A673 (cell line): ENCODE measurements around the gene SMPX. TPM values are rescaled to one million over a fixed set of nuclear protein-coding genes. Genes with fewer than 3 reads are reported as not detected.

Experiments
- BruUV-seq: library from RNA; stranded (reverse); fragments of 400-500 nt; replicated peaks from 2 replicates; lab custom pipeline; 2021; lab: Mats Ljungman, UMichigan
- CTCF ChIA-PET: fragments of 300-600 bp; sonication (Branson Sonifier 250); formaldehyde crosslinking; loops from one replicate; lab custom pipeline; 2022; ENCODE audit warnings: antibody characterized with exemption; lab: Charles Lee
- POLR2A ChIA-PET: fragments of 300-600 bp; sonication (Branson Sonifier 250); formaldehyde crosslinking; loops from one replicate; lab custom pipeline; 2022; ENCODE audit warnings: antibody characterized with exemption; ENCODE audit not compliant: low non-redundant PET; lab: Charles Lee
- DNase-seq: peaks from one replicate; pipeline ENCODE4 v3.0.0-alpha.2; 2015; ENCODE audit warnings: low spot score
- H3K27ac ChIP-seq: fragments of 200-600 bp; sonication (generic); 2 replicates; pipeline ENCODE4 v1.5.1; 2016; ENCODE audit warnings: mixed run types, low read depth, mild to moderate bottlenecking, mixed read lengths, antibody characterized with exemption, low read length; ENCODE audit not compliant: poor library complexity, severe bottlenecking
- H3K27me3 ChIP-seq: fragments of 200-600 bp; sonication (generic); replicated peaks from 2 replicates; pipeline ENCODE4 v1.6.1; 2017; ENCODE audit warnings: mixed run types, low read depth, mild to moderate bottlenecking, mixed read lengths, antibody characterized with exemption, low read length; ENCODE audit not compliant: insufficient read depth, poor library complexity
- H3K36me3 ChIP-seq: fragments of 200-600 bp; sonication (generic); 2 replicates; pipeline ENCODE4 v1.6.1; 2016; ENCODE audit warnings: mixed run types, mild to moderate bottlenecking, mixed read lengths, antibody characterized with exemption, low read length; ENCODE audit not compliant: insufficient read depth, poor library complexity, severe bottlenecking
- H3K4me1 ChIP-seq: fragments of 200-600 bp; sonication (generic); 2 replicates; pipeline ENCODE4 v1.6.1; 2017; ENCODE audit warnings: mixed run types, mild to moderate bottlenecking, mixed read lengths, antibody characterized with exemption, low read length; ENCODE audit not compliant: insufficient read depth, poor library complexity, severe bottlenecking
- H3K4me3 ChIP-seq: fragments of 200-600 bp; sonication (generic); 2 replicates; pipeline ENCODE4 v1.5.1; 2016; ENCODE audit warnings: low read depth, mixed run types, mild to moderate bottlenecking, mixed read lengths, low read length; ENCODE audit not compliant: poor library complexity, severe bottlenecking
- H3K9me3 ChIP-seq: fragments of 200-600 bp; sonication (generic); 2 replicates; pipeline ENCODE4 v1.6.1; 2016; ENCODE audit warnings: mixed run types, low read depth, mild to moderate bottlenecking, mixed read lengths, antibody characterized with exemption, low read length; ENCODE audit not compliant: poor library complexity, severe bottlenecking
- CTCF ChIP-seq: fragments of 300-800, 200-600 bp; sonication (generic); conservative IDR thresholded peaks from 2 replicates; pipeline ENCODE4 v1.5.1; 2017; ENCODE audit warnings: low read depth, mild to moderate bottlenecking, antibody characterized with exemption, low read length, moderate library complexity, mixed read lengths
- EZH2 ChIP-seq: fragments of 200-600 bp; sonication (generic); IDR thresholded peaks from 2 replicates; pipeline ENCODE4 v1.6.1; 2017; ENCODE audit warnings: borderline replicate concordance, low read depth, mild to moderate bottlenecking, mixed read lengths, antibody characterized with exemption, low read length; ENCODE audit not compliant: poor library complexity, severe bottlenecking
- intact Hi-C: fragments of 100-400 bp; cut with micrococcal nuclease; formaldehyde crosslinking; loops from one replicate; pipeline ENCODE4 v1.10.0; 2022; ENCODE audit not compliant: unreplicated experiment
- total RNA-seq: library from RNA; stranded (reverse); gene quantifications from 2 replicates; pipeline ENCODE4 v1.2.3, GENCODE V29; 2021

Gene SMPX
- total RNA-seq, 1 experiment from 2014 or later: not detected

GRCh38 chrX:21734175-21734574, 23.7 kb downstream of the SMPX start:
- intact Hi-C loops: no loop called here
- no TSS peak for BruUV-seq
- POLR2A ChIA-PET: no interaction called here
- Histone ChIP-seq H3K27ac (no peak overlapping the region), H3K4me3 (no peak overlapping the region), H3K9me3 (no peaks in the 10 kb centered on the region), H3K4me1 (no peaks in the 10 kb centered on the region), H3K36me3 (no peaks in the 10 kb centered on the region), H3K27me3 (peaks cover 4% of the 10 kb centered on the region)
- no peak for TF ChIP-seq EZH2
- no peak for TF ChIP-seq CTCF
- DNase-seq: no peak
- CTCF ChIA-PET: no interaction called here

GRCh38 chrX:21733705-21734104, 24.2 kb downstream of the SMPX start:
- TF ChIP-seq EZH2 (no peak), CTCF (no peak)
- POLR2A ChIA-PET: no interaction called here
- no peak overlapping the region for H3K4me3 ChIP-seq
- BruUV-seq: no TSS peak
- DNase-seq: no peak
- CTCF ChIA-PET: no interaction called here
- H3K27ac ChIP-seq: no peak overlapping the region
- no peaks in the 10 kb centered on the region for H3K9me3 ChIP-seq
- intact Hi-C loops: no loop called here
- no peaks in the 10 kb centered on the region for H3K4me1 ChIP-seq
- peaks cover 4% of the 10 kb centered on the region for H3K27me3 ChIP-seq
- no peaks in the 10 kb centered on the region for H3K36me3 ChIP-seq

GRCh38 chrX:21730026-21730425, 27.9 kb downstream of the SMPX start:
- peaks cover 4% of the 10 kb centered on the region for H3K27me3 ChIP-seq
- TF ChIP-seq CTCF (no peak), EZH2 (no peak)
- no peaks in the 10 kb centered on the region for H3K36me3 ChIP-seq
- H3K27ac ChIP-seq: no peak overlapping the region
- intact Hi-C loops: no loop called here
- no peaks in the 10 kb centered on the region for H3K4me1 ChIP-seq
- ChIA-PET POLR2A (no interaction called here), CTCF (no interaction called here)
- no peak for DNase-seq
- H3K4me3 ChIP-seq: no peak overlapping the region
- no peaks in the 10 kb centered on the region for H3K9me3 ChIP-seq
- no TSS peak for BruUV-seq
